B cell (primary cell): ENCODE data around the gene CALML5. TPM values are rescaled to one million over a fixed set of nuclear protein-coding genes. Genes with fewer than 3 reads are reported as not detected.

ENCODE experiments used
- ATAC-seq: fragments of 200-7000 bp; cut with Tn5 transposase; one replicate; pipeline ENCODE4 v1.10.0; 2021; ENCODE audit warnings: low read depth, mild to moderate bottlenecking, moderate number of reproducible peaks, moderate library complexity
- CTCF ChIA-PET: fragments of 350-600 bp; sonication (Branson Sonifier 250); formaldehyde crosslinking; loops from one replicate; lab custom pipeline; 2021; ENCODE audit warnings: antibody characterized with exemption, inconsistent platforms; lab: Charles Lee
- POLR2A ChIA-PET: fragments of 350-600 bp; sonication (Branson Sonifier 250); formaldehyde crosslinking; loops from one replicate; lab custom pipeline; 2021; ENCODE audit warnings: antibody characterized with exemption; lab: Charles Lee
- DNase-seq: peaks from one replicate; pipeline ENCODE4 v3.0.0; 2013
- H2AFZ ChIP-seq: 2 replicates; pipeline ENCODE4 v1.6.1; 2012; ENCODE audit warnings: mild to moderate bottlenecking, low read depth, low read length; ENCODE audit not compliant: insufficient read depth, poor library complexity, severe bottlenecking
- H3K27ac ChIP-seq, 2 donors: 1 replicate in 1 of 2; 2 replicates in 1 of 2; pipeline ENCODE4 v1.5.1; 2012 to 2013; ENCODE audit warnings: low read length in 2 of 2, mild to moderate bottlenecking in 2 of 2, moderate library complexity in 1 of 2
- H3K27me3 ChIP-seq, 4 experiments: fragments of 200-600 bp in 1 of 4; sonication (generic) in 1 of 4; replicated peaks in 1 of 4; 1 replicate in 2 of 4; 2 replicates in 2 of 4; pipeline versions ENCODE4 v1.6.1 to v1.7.0; 2013 to 2016; ENCODE audit warnings: low read length in 3 of 4, mild to moderate bottlenecking in 2 of 4, mixed read lengths in 1 of 4, moderate library complexity in 1 of 4; ENCODE audit not compliant: insufficient read depth in 4 of 4, control insufficient read depth in 3 of 4; ENCODE audit errors: control extremely low read depth in 1 of 4
- H3K36me3 ChIP-seq, 2 experiments: replicated peaks in 1 of 2; 1 replicate in 1 of 2; 2 replicates in 1 of 2; pipeline versions ENCODE4 v1.6.1 to v1.7.1; 2013; ENCODE audit warnings: low read length in 1 of 2; ENCODE audit not compliant: insufficient read depth in 2 of 2, control insufficient read depth in 1 of 2; ENCODE audit errors: control extremely low read depth in 1 of 2, extremely low read depth in 1 of 2
- H3K4me1 ChIP-seq, 2 donors: fragments of 200-600 bp in 1 of 2; sonication (generic) in 1 of 2; 1 replicate in 1 of 2; 2 replicates in 1 of 2; pipeline versions ENCODE4 v1.5.1 to v1.6.1; 2013 to 2017; ENCODE audit warnings: low read length in 2 of 2; ENCODE audit not compliant: control insufficient read depth in 2 of 2, insufficient read depth in 2 of 2
- H3K4me2 ChIP-seq: replicated peaks from 2 replicates; pipeline ENCODE3; 2012; ENCODE audit warnings: mild to moderate bottlenecking, low read depth, low read length; ENCODE audit not compliant: poor library complexity, severe bottlenecking
- H3K4me3 ChIP-seq, 5 experiments: fragments of 200-600 bp in 1 of 5; sonication (generic) in 1 of 5; 1 replicate in 3 of 5; 2 replicates in 2 of 5; pipeline versions ENCODE4 v1.5.1 to v1.7.0; 2011 to 2016; ENCODE audit warnings: low read length in 4 of 5, mild to moderate bottlenecking in 4 of 5, low read depth in 2 of 5, control low read depth in 1 of 5, moderate library complexity in 1 of 5; ENCODE audit not compliant: insufficient read depth in 1 of 5; ENCODE audit errors: control extremely low read depth in 1 of 5, extremely low read depth in 1 of 5
- H3K79me2 ChIP-seq: fragments of 200-600 bp; sonication (generic); one replicate; pipeline ENCODE4 v1.6.0; 2016; ENCODE audit warnings: low read length; ENCODE audit not compliant: control insufficient read depth, insufficient read depth
- H3K9ac ChIP-seq: fragments of 200-600 bp; sonication (generic); 2 replicates; pipeline ENCODE4 v1.6.1; 2017; ENCODE audit warnings: mild to moderate bottlenecking, low read length, moderate library complexity
- H3K9me3 ChIP-seq, 3 donors: one replicate each; pipeline versions ENCODE4 v1.6.1 to v1.7.1; 2013; ENCODE audit warnings: low read length in 2 of 3; ENCODE audit not compliant: control insufficient read depth in 2 of 3, insufficient read depth in 1 of 3; ENCODE audit errors: control extremely low read depth in 1 of 3
- H4K20me1 ChIP-seq: 2 replicates; pipeline ENCODE4 v1.6.0; 2012; ENCODE audit warnings: mild to moderate bottlenecking, low read length; ENCODE audit not compliant: insufficient read depth, control insufficient read depth, poor library complexity, severe bottlenecking
- H3K27ac Mint-ChIP-seq: one replicate; pipeline ENCODE4 v1.8.0; 2021; ENCODE audit warnings: mixed read lengths
- H3K27me3 Mint-ChIP-seq: one replicate; pipeline ENCODE4 v1.8.0; 2021; ENCODE audit warnings: mixed read lengths
- H3K4me1 Mint-ChIP-seq: one replicate; pipeline ENCODE4 v1.8.0; 2021; ENCODE audit warnings: mixed read lengths
- H3K4me3 Mint-ChIP-seq: one replicate; pipeline ENCODE4 v1.8.0; 2021; ENCODE audit warnings: mixed read lengths
- H3K9me3 Mint-ChIP-seq: one replicate; pipeline ENCODE4 v1.8.0; 2022; ENCODE audit warnings: mixed read lengths; ENCODE audit not compliant: insufficient read depth
- CTCF ChIP-seq: fragments of 200-600 bp; IDR thresholded peaks from one replicate; pipeline ENCODE4 v1.8.0; 2022; ENCODE audit warnings: antibody characterized with exemption, mild to moderate bottlenecking
- EZH2 ChIP-seq: IDR thresholded peaks from 2 replicates; pipeline ENCODE4 v1.6.1; 2012; ENCODE audit warnings: borderline replicate concordance, low read depth, mild to moderate bottlenecking, moderate library complexity, low read length; ENCODE audit not compliant: insufficient read depth, poor library complexity, severe bottlenecking
- WGBS: methylation state at CpG from one replicate; pipeline ENCODE4 v1.1.5; 2013; ENCODE audit warnings: missing lambda C conversion rate; ENCODE audit not compliant: insufficient coverage; 5-methylcytosine and 5-hydroxymethylcytosine counted together
- intact Hi-C: fragments of 100-400 bp; cut with micrococcal nuclease; formaldehyde crosslinking; loops from one replicate; pipeline ENCODE4 v1.10.0; 2022
- polyA plus RNA-seq: library from polyadenylated mRNA; depleted of rRNA; stranded (reverse); fragments of >200 nt; gene quantifications from 2 replicates; pipeline ENCODE4 v1.2.3, GENCODE V29; 2012
- total RNA-seq, 2 donors: library from RNA; stranded (reverse); fragments of 120-200 nt in 1 of 2; gene quantifications; 1 replicate in 1 of 2; 2 replicates in 1 of 2; pipeline versions ENCODE4 v1.2.3 to v1.2.4, GENCODE V29; 2013 to 2022

Gene CALML5
- total and polyA plus RNA-seq, 2 donors (not counting 1 experiment from before 2014, with no cell fraction given) = not detected

DNA sequence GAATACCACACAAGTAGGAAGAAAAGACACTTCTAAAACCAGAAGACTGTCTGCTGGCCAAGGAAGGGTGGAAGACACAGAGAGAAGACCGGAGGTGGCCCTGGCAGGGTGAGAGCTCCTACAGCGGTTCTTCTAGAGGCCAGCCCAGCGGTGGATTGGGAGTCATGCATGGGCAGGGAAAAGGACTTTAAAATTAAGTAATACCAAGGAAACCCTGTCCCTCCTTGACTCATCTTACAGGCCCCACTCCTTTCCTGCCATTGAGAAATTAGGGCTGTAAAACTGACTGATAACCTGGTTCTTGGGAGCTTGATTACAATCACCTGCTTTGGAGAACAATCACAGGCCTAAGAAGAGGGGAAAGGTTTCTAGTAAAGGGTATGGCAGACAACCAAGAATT is 41.5 kb upstream of the CALML5 start:
- Histone ChIP-seq H2AFZ (no peak overlapping the region), H3K36me3 (no peaks in the 10 kb centered on the region), H3K4me3 (no peak overlapping the region), H4K20me1 (no peaks in the 10 kb centered on the region), H3K79me2 (no peaks in the 10 kb centered on the region), H3K4me2 (no peak overlapping the region), H3K9ac (no peak overlapping the region), H3K27ac (no peak overlapping the region), H3K27me3 (no peaks in the 10 kb centered on the region), H3K4me1 (no peaks in the 10 kb centered on the region), H3K9me3 (peaks cover 3 to 7% (median 3%) of the 10 kb centered on the region in 3 donors)
- H3K27ac Mint-ChIP-seq = no peak overlapping the region
- DNase-seq = no peak
- no peak for ATAC-seq
- intact Hi-C loops = no loop called here
- CTCF ChIA-PET = no interaction called here
- WGBS = no CpG with 5 or more reads among the region's 3 CpGs
- no peak for TF ChIP-seq CTCF
- TF ChIP-seq EZH2 = no peak
- H3K9me3 Mint-ChIP-seq = peaks cover 3% of the 10 kb centered on the region
- H3K4me3 Mint-ChIP-seq = no peak overlapping the region
- H3K27me3 Mint-ChIP-seq = no peaks in the 10 kb centered on the region
- POLR2A ChIA-PET = no interaction called here
- H3K4me1 Mint-ChIP-seq = peaks cover 3% of the 10 kb centered on the region

GRCh38 chr10:5540080-5540479 is 40.7 kb upstream of the CALML5 start:
- Histone ChIP-seq H3K4me1 (no peaks in the 10 kb centered on the region), H4K20me1 (no peaks in the 10 kb centered on the region), H3K79me2 (no peaks in the 10 kb centered on the region), H3K4me2 (no peak overlapping the region), H3K36me3 (no peaks in the 10 kb centered on the region), H2AFZ (no peak overlapping the region), H3K9ac (no peak overlapping the region), H3K27ac (no peak overlapping the region), H3K27me3 (no peaks in the 10 kb centered on the region), H3K4me3 (no peak overlapping the region), H3K9me3 (peaks cover 3 to 7% (median 3%) of the 10 kb centered on the region in 3 donors)
- Mint-ChIP-seq H3K4me3 (no peak overlapping the region), H3K27me3 (no peaks in the 10 kb centered on the region), H3K9me3 (peaks cover 3% of the 10 kb centered on the region), H3K4me1 (peaks cover 3% of the 10 kb centered on the region), H3K27ac (no peak overlapping the region)
- ChIA-PET POLR2A (no interaction called here), CTCF (no interaction called here)
- ATAC-seq (no peak), DNase-seq (no peak)
- intact Hi-C loops = no loop called here
- 91% methylated on average over 5 of the region's 9 CpGs for WGBS
- TF ChIP-seq CTCF = no peak
- no peak for TF ChIP-seq EZH2
